GM12892 (cell line): ENCODE results near the gene CLTRN. TPM values are rescaled to one million over a fixed set of nuclear protein-coding genes. Genes with fewer than 3 reads are reported as not detected.
A peak's percentile ranks its signal among the peaks of the same experiment; 100 is the strongest.
"Not testable (repeated sequence)": the region's sequence is repeated elsewhere in the genome, so short reads cannot be mapped to it uniquely, and the experiment has no call there.

ENCODE experiments used
- DNase-seq: peaks from one replicate; pipeline ENCODE4 v3.0.0; 2011; ENCODE audit not compliant: insufficient read length
- FAIRE-seq: peaks from 2 replicates; lab custom pipeline; 2011; peaks lifted over from hg19 to GRCh38; lab: Jason Lieb, UNC
- POLR2A ChIP-seq: IDR thresholded peaks from 2 replicates; pipeline ENCODE4 v1.6.1; 2011; ENCODE audit warnings: low read depth, low read length, control low read depth
- POLR2AphosphoS5 ChIP-seq: IDR thresholded peaks from 2 replicates; pipeline ENCODE4 v1.6.1; 2011; ENCODE audit warnings: low read depth, low read length, control low read depth
- TAF1 ChIP-seq: IDR thresholded peaks from 2 replicates; pipeline ENCODE4 v1.6.1; 2011; ENCODE audit warnings: low read depth, mild to moderate bottlenecking, control low read depth, low read length, borderline replicate concordance
- polyA plus RNA-seq: library from polyadenylated mRNA; unstranded; fragments of >200 nt; gene quantifications from one replicate; pipeline ENCODE4 v1.2.1, GENCODE V29; 2012; ENCODE audit warnings: missing spikeins, inconsistent platforms; ENCODE audit not compliant: missing spikeins

CLTRN gene, protein sequence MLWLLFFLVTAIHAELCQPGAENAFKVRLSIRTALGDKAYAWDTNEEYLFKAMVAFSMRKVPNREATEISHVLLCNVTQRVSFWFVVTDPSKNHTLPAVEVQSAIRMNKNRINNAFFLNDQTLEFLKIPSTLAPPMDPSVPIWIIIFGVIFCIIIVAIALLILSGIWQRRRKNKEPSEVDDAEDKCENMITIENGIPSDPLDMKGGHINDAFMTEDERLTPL
- polyA plus RNA-seq = 0.21 TPM

GRCh38 chrX:15664487-15665444 lies at the start of gene CLTRN:
TSS of gene CLTRN (minus strand) at chrX:15664805. CDS start at chrX:15664775, 30 bp downstream.
- TF ChIP-seq TAF1 (no peak), POLR2A (no peak), POLR2AphosphoS5 (no peak)
- no peak for DNase-seq
- FAIRE-seq = no peak

- not testable (repeated sequence) for FAIRE-seq, DNase-seq
Observed at GRCh38 chrX:15704273-15704672, 39.7 kb upstream of the CLTRN start.

GRCh38 chrX:15703809-15704208 lies 39.2 kb upstream of the CLTRN start:
- peak; percentile 98 for FAIRE-seq
- DNase-seq = not testable (repeated sequence)

DNA sequence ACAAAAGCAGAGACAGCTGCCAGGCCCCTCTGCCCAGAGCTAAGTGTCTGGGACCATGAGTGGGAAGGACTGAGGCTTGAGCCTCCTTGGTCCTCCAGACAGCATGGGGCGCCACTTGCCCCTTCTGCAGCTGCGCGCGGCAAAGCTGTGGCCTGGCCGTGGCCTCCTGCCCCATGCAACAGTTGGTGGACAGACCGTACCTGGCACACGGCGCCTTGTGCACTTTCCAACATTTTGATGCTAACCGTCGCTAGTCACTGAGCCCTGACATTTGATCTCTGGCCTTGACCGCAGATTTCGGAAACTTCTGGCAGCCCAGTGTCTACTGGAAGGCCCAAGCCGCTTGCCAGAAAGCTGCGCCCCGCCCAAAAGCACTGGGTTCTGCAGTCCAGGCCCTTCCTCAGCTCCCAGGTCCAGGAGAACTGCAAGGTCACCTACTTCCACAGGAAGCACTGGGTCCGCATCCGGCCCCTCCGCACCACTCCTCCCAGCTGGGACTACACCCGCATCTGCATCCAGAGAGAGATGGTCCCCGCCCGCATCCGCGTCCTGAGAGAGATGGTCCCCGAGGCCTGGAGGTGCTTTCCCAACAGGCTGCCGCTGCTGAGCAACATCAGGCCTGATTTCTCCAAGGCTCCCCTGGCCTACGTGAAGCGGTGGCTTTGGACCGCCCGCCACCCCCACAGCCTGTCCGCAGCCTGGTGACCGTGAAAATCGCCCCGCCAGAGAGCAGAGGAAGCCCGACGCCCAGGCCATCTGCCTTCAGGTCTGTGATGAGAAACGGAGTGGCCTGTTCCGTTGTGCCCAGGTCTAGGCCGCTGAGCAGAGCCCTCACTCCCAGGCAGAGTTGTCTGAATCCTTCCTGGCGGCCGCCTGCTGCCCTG lies 38.1 kb upstream of the CLTRN start:
- FAIRE-seq = no peak
- DNase-seq = no peak
- TF ChIP-seq POLR2A = no peak

GRCh38 chrX:15696516-15696915 lies 31.9 kb upstream of the CLTRN start:
- FAIRE-seq (no peak), DNase-seq (no peak)
- TF ChIP-seq POLR2AphosphoS5 = no peak

DNA sequence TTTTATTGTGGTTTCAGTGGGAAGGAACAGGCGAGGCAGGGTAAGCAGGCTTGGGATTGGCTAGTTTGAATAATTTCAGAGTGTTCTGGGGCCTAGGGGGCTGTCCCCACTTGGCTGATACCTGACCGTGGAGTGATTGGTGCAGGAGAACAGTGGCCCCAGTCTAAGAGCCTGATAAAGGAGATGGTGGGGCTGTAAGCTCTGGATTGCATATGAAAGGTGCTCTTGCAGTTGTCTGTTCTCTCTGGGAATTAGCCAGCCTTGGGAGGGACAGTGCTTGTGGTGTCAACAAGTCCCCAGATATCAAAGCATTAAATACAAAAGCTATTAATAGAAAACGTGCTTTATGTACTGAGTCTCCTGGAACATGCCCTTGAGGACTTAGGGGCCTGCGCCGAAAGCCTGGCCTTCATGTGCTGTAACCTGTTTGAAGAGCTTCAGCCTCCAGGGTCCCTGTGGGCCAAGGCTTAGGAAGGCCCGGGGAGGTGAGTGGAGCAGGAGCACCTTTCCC lies 30.4 kb upstream of the CLTRN start:
- FAIRE-seq (no peak), DNase-seq (no peak)
- TF ChIP-seq POLR2AphosphoS5 (no peak), TAF1 (no peak), POLR2A (no peak)

GRCh38 chrX:15686818-15687685 lies 22.4 kb upstream of the CLTRN start:
- FAIRE-seq (peak; percentile 94), DNase-seq (peak; percentile 25)
- no peak for TF ChIP-seq TAF1
- no peak for TF ChIP-seq POLR2AphosphoS5
- TF ChIP-seq POLR2A = no peak

DNA sequence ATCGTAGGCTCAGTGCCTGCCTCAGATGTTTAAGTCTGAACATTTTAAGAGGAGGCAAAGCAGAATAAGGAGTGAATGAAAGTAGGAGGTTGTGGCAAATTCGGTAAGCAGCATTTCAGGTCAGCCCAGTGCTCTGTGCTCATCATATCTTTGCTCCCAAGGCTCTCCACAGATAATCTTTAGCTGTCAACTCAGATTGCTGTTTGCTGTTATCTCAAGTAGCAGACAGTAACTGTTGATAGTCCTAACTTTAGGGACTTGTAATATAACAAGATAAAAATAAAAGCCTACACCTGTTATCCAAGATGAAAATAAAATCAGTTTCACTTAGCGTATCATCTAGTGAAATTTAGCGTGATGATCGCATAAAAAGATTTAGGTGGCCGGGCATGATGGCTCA lies 18.6 kb upstream of the CLTRN start:
- DNase-seq (no peak), FAIRE-seq (no peak)
- TF ChIP-seq TAF1 = no peak

- TF ChIP-seq POLR2AphosphoS5 = no peak
- no peak for TF ChIP-seq TAF1
- no peak for TF ChIP-seq POLR2A
- FAIRE-seq = no peak
Observed at GRCh38 chrX:15681433-15681832, 16.8 kb upstream of the CLTRN start.

GRCh38 chrX:15680401-15680800 lies 15.8 kb upstream of the CLTRN start:
- TF ChIP-seq POLR2A = no peak
- no peak for TF ChIP-seq TAF1
- no peak for TF ChIP-seq POLR2AphosphoS5
- no peak for DNase-seq
- FAIRE-seq = peak; percentile 51

More at GRCh38 chrX:15681433-15681832, 16.8 kb upstream of the CLTRN start:
- no peak for DNase-seq

DNA sequence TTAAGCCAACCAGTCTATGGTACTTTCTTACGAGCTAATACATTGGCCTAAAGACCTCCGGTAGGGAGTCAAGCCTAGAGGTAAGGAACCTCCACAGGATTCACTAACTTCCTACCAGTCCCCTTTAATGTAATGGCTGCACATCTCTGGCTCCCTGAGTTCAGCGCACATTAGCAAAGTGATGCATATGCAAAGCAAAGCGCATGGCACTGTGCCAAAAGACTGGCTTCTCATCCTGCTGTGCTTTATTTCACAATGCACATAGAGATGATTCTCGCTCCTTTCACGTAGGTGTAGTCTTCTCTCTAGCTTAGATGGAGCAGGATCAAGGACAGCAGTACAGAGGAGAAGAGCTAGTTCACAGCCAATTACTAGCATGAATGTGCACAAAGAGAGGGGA lies 14.6 kb upstream of the CLTRN start:
- TF ChIP-seq POLR2A (no peak), TAF1 (no peak), POLR2AphosphoS5 (no peak)
- no peak for DNase-seq
- FAIRE-seq = no peak
